CD4-positive, alpha-beta T cell treated with Interleukin-2 at 100 ng/mL for 4 hours (primary cell): ENCODE measurements around the gene TAS1R2.
"Not testable (repeated sequence)": the region's sequence is repeated elsewhere in the genome, so short reads cannot be mapped to it uniquely, and the experiment has no call there.

Experiments
- DNase-seq: peaks from one replicate; pipeline ENCODE4 v3.0.0-alpha.2; 2020; ENCODE audit warnings: low spot score

Gene TAS1R2

GRCh38 chr1:18868801-18869424 is 9.5 kb upstream of the TAS1R2 start:
- no peak for DNase-seq

GRCh38 chr1:18868354-18868753 is 8.9 kb upstream of the TAS1R2 start:
- DNase-seq, result no peak

GRCh38 chr1:18866846-18867245 is 7.4 kb upstream of the TAS1R2 start:
- DNase-seq, result no peak

GRCh38 chr1:18866314-18866713 is 6.9 kb upstream of the TAS1R2 start:
- DNase-seq, result no peak

- no peak for DNase-seq
These were observed 5.7 kb upstream of the TAS1R2 start for GRCh38 chr1:18865176-18865575.

GRCh38 chr1:18861590-18861989 is 2.1 kb upstream of the TAS1R2 start:
- no peak for DNase-seq

- DNase-seq, result no peak
These were observed 1.6 kb upstream of the TAS1R2 start for GRCh38 chr1:18861082-18861481.

GRCh38 chr1:18858070-18858688 is 1.3 kb downstream of the TAS1R2 start:
- DNase-seq, result no peak

- DNase-seq, result no peak
These were observed 3.0 kb downstream of the TAS1R2 start for GRCh38 chr1:18856435-18856834.

GRCh38 chr1:18855573-18855972 is 3.9 kb downstream of the TAS1R2 start:
- DNase-seq, result no peak

GRCh38 chr1:18854331-18855025 is 5.0 kb downstream of the TAS1R2 start:
- DNase-seq, result no peak

GRCh38 chr1:18852501-18852900 is 7.0 kb downstream of the TAS1R2 start:
- DNase-seq, result no peak

- no peak for DNase-seq
These were observed 10.2 kb downstream of the TAS1R2 start for GRCh38 chr1:18849261-18849711.

GRCh38 chr1:18847723-18848122 is 11.7 kb downstream of the TAS1R2 start:
- not testable (repeated sequence) for DNase-seq

GRCh38 chr1:18840145-18840544 is 19.3 kb downstream of the TAS1R2 start:
- no peak for DNase-seq

- no peak for DNase-seq
These were observed 22.8 kb downstream of the TAS1R2 start for GRCh38 chr1:18836654-18837053.

- not testable (repeated sequence) for DNase-seq
These were observed 27.1 kb downstream of the TAS1R2 start for GRCh38 chr1:18832319-18832718.

- DNase-seq, result no peak
These were observed 27.8 kb downstream of the TAS1R2 start for GRCh38 chr1:18831656-18832055.

GRCh38 chr1:18830596-18830995 is 28.9 kb downstream of the TAS1R2 start:
- DNase-seq, result no peak

- DNase-seq, result no peak
These were observed 29.8 kb downstream of the TAS1R2 start for GRCh38 chr1:18829671-18830070.

- no peak for DNase-seq
These were observed 31.2 kb downstream of the TAS1R2 start for GRCh38 chr1:18828224-18828623.

- no peak for DNase-seq
These were observed 36.0 kb downstream of the TAS1R2 start for GRCh38 chr1:18823438-18823837.
